NOMO-1 (cell line): ENCODE results near the gene RNASE9.
"Not testable (repeated sequence)": the region's sequence is repeated elsewhere in the genome, so short reads cannot be mapped to it uniquely, and the experiment has no call there.

Source experiments
- DNase-seq, 2 experiments: peaks; one replicate each; lab custom pipeline; 2025; ENCODE audit not compliant: unreplicated experiment in 2 of 2; lab: John Stamatoyannopoulos, UW

RNASE9 gene

GRCh38 chr14:20578784-20579502 is 18.1 kb upstream of the RNASE9 start:
- DNase-seq: no peak

GRCh38 chr14:20578325-20578724 is 17.5 kb upstream of the RNASE9 start:
- no peak for DNase-seq

DNA sequence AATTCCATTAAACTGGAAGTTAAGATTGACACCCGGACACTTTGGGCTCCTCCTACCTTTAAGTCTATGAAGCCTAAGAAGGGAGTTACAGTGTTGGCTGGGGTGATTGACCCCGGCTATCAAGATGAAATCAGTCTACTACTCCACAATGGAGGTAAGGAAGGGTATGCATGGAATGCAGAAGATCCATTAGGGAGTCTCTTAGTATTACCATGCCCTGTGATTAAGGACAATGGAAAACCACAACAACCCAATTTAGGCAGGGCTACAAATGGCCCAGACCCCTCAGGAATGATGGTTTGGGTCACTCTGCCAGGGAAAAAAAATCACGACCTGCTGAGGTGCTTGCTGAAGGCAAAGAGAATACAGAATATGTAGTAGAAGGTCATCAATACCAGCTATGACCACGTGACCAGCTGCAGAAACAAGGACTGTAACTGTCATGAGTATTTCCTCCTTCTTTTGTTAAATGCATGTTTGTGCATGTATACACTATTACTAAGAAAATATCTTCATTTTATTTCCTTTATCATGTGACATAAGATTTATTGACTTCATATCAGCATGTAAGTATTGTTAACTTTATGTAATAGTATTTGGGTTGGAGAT is 11.6 kb upstream of the RNASE9 start:
- DNase-seq: not testable (repeated sequence)

- peak; percentile 8 to 36 for DNase-seq
Observed at GRCh38 chr14:20570720-20571119, 9.9 kb upstream of the RNASE9 start.

- DNase-seq: not testable (repeated sequence)
Observed at GRCh38 chr14:20569865-20570264, 9.0 kb upstream of the RNASE9 start.

DNA sequence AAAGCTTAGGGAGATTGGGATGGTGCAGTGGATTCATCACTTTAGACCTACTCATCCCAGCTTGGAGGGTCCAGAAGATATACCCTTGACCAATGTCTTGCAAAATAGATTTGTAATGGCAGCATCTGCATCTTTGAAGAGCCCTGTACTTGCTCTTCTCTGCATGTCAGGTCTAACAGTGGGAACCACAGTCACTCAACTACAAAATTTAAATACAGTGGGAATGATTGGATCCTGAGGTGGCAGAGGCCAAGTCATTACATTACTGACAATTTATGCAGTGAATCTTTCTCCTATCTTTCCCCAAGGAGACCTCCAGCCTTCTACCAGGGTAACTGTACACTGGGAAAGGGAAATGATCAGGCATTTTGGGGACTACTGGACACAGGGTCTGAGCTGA is 8.2 kb upstream of the RNASE9 start:
- DNase-seq: no peak

- DNase-seq: no peak
Observed at GRCh38 chr14:20568393-20568792, 7.5 kb upstream of the RNASE9 start.

DNA sequence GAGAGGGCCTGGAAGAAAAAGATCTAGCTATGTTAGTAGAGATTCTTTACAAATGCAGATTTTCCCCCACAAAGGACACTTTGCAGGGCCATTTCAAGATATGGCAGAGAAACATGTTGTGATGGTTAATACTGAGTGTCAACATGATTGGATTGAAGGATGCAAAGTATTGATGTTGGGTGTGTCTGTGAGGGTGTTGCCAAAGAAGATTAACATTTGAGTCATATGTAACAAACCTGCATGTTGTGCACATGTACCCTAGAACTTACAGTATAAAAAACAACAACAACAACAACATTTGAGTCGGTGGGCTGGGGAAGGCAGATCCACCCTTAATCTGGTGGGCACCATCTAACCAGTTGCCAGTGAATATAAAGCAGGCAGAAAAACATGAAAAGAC is 6.4 kb upstream of the RNASE9 start:
- not testable (repeated sequence) for DNase-seq

- no peak for DNase-seq
Observed at GRCh38 chr14:20564501-20564997, 3.7 kb upstream of the RNASE9 start.

DNA sequence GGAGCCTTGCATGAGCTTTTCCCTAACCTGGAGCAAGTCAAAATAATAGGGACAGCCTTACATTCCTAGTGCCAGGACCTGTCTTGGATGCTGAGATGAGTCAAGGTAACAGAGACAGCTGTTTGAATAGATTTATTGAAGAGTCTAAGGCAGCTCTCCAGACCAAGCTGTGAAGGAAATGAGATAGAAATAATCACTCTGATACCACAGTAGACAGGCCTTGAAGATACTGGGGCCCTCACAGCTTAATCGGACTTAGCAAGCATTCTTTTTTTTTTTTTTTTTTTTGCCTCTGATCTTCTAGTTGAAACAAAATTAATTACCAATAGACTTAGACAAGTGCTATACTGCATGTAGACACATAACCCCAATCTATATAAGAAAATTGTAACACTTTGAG is 3.1 kb upstream of the RNASE9 start:
- DNase-seq: no peak

DNA sequence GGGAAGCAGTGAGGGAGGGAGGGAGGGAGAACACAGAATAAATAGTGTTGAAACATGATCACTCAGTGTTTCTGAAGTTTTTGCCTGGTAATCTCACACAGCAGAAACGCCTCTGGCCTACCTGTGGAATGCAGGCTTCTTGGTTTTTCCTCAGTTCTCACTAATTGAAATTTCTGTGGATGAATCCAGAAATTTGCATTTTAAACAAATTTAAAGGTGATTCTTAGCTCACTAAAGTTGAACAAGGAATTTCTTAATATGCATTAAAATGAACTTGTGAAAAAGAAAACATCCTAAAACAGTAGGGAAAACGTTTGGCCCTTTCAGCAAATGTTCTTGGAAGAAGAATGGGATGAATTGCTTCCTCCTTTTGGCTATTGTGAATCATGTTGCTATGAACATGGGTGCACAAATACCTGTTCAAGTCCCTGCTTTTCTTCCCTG is 1.4 kb downstream of the RNASE9 start:
- DNase-seq: no peak

- no peak for DNase-seq
Observed at GRCh38 chr14:20557212-20557542, 3.7 kb downstream of the RNASE9 start.

- peak; percentile 38 to 55 for DNase-seq
Observed at GRCh38 chr14:20556500-20557211, 4.2 kb downstream of the RNASE9 start.

- no peak for DNase-seq
Observed at GRCh38 chr14:20555845-20556244, 5.0 kb downstream of the RNASE9 start.

- no peak for DNase-seq
Observed at GRCh38 chr14:20553024-20553423, 7.8 kb downstream of the RNASE9 start.

- DNase-seq: no peak
Observed at GRCh38 chr14:20551606-20552005, 9.2 kb downstream of the RNASE9 start.

DNA sequence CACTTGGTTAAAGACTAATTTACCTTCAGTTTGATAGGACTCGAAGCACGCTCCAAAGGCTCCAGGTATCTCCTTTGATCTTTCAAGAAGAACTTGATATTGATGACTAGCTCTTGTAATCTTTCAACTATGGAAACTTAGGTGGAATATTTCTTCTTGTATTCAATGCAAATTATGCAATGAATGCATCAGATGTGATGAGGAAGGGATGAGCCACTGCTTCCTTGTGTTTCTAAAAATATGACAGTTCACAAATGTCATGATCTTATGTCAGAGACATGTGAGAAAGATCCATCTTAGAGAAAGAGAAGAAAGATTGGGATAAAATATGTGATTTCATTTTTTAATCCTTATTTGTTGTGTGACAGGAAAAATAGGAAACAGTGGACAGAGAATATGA is 9.9 kb downstream of the RNASE9 start:
- no peak for DNase-seq

- no peak for DNase-seq
Observed at GRCh38 chr14:20548414-20549158, 12.3 kb downstream of the RNASE9 start.

DNA sequence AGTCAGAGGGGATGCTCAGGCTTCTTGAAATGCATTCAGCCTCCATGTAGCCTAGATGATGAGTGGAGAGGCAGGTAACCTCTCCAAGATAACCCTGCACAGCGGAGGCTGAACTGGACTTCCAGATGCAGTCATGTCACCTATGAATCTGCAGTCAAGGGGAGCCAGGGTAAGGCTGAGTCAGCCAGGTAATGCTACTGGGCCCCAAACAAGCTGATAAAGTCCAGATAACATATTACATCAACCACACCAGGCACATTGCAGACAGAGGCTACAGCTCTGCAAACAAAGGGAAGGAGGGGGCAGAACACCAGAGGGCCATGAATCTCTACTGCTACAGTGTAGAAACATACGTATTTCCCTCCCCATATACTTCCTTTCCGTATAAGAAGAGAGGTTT is 14.0 kb downstream of the RNASE9 start:
- DNase-seq: no peak

- no peak for DNase-seq
Observed at GRCh38 chr14:20539906-20540305, 20.9 kb downstream of the RNASE9 start.
